Nephron (organoid): ENCODE measurements around the gene KSR1.

Experiments
- H3K27ac Mint-ChIP-seq, 3 experiments: 2 replicates each; pipeline ENCODE4 v1.8.0; 2020; ENCODE audit warnings: mixed read lengths in 3 of 3, mild to moderate bottlenecking in 2 of 3, moderate library complexity in 1 of 3
- H3K27me3 Mint-ChIP-seq: 2 replicates; pipeline ENCODE4 v1.8.0; 2021; ENCODE audit warnings: low read depth, mild to moderate bottlenecking, moderate library complexity, mixed read lengths
- H3K36me3 Mint-ChIP-seq: 2 replicates; pipeline ENCODE4 v1.8.0; 2020; ENCODE audit warnings: low read depth, mixed read lengths
- H3K4me1 Mint-ChIP-seq: 2 replicates; pipeline ENCODE4 v1.8.0; 2020; ENCODE audit warnings: mixed read lengths
- H3K4me3 Mint-ChIP-seq, 3 experiments: 2 replicates each; pipeline ENCODE4 v1.8.0; 2020; ENCODE audit warnings: mild to moderate bottlenecking in 3 of 3, mixed read lengths in 3 of 3, moderate library complexity in 2 of 3
- H3K9me3 Mint-ChIP-seq: 2 replicates; pipeline ENCODE4 v1.8.0; 2020; ENCODE audit warnings: mixed read lengths
- TF ChIP-seq, protein P1 (sequence below), 3 experiments: fragments of 200-600 bp; sonication (generic); IDR thresholded peaks; one replicate each; pipeline ENCODE4 v1.5.0; 2021; ENCODE audit warnings: antibody characterized with exemption in 3 of 3; ENCODE audit not compliant: unreplicated experiment in 3 of 3

KSR1 gene

DNA sequence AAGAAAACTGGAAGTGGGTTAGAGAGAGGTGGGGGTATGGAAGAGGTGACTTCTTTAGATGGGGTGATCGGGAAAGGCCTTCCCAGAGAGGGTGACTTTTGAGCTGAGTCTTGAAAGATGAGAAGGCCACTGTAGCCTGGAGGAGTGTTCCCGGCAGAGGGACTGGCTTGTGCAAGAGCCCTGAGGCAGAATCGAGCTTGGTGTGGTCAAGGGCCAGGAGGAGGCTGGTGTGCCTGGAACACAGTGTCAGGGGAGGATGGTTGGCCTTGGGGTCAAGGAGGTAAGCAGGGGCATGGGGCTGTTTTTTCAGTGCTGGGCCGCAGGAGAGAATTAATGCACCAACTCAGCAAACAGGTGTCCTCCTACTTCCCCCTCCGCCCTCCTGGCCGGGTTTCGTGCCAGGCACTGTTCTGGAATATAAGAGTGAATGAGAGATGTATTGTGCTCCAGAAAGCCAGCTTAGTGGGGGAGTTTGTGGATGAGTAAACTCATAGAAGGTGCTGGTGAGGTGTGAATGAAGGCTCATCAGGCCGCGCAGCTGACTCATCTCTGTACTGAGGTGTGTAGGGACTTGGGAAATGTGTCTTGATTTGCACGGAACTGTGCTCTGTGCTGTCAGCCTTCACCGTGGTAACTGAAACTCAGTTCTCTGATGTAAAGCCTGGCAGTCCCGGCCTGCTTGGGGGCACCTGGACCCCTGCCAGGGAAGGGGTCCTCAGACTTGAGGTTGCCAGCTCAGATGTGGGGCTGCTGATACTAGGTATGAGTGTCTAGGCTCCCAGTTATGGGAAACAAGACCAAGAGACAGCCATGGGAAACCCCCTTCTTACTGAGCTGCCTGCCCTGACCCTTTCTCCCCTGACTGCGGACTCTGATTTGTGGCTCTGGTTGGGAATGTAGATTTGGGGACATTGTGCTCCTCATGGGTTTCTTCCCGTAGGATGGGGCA, 15.3 kb downstream of the KSR1 start:
- no peak overlapping the region for H3K27ac Mint-ChIP-seq
- no peak overlapping the region for H3K4me3 Mint-ChIP-seq
- peaks cover 20% of the 10 kb centered on the region for H3K4me1 Mint-ChIP-seq
- H3K36me3 Mint-ChIP-seq = no peaks in the 10 kb centered on the region
- TF ChIP-seq, protein P1, sequence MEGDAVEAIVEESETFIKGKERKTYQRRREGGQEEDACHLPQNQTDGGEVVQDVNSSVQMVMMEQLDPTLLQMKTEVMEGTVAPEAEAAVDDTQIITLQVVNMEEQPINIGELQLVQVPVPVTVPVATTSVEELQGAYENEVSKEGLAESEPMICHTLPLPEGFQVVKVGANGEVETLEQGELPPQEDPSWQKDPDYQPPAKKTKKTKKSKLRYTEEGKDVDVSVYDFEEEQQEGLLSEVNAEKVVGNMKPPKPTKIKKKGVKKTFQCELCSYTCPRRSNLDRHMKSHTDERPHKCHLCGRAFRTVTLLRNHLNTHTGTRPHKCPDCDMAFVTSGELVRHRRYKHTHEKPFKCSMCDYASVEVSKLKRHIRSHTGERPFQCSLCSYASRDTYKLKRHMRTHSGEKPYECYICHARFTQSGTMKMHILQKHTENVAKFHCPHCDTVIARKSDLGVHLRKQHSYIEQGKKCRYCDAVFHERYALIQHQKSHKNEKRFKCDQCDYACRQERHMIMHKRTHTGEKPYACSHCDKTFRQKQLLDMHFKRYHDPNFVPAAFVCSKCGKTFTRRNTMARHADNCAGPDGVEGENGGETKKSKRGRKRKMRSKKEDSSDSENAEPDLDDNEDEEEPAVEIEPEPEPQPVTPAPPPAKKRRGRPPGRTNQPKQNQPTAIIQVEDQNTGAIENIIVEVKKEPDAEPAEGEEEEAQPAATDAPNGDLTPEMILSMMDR (IDR thresholded peaks at IDR 0.05; ENCODE audit: unreplicated experiment in 3 of 3) = no peak
- no peaks in the 10 kb centered on the region for H3K9me3 Mint-ChIP-seq
- no peaks in the 10 kb centered on the region for H3K27me3 Mint-ChIP-seq

DNA sequence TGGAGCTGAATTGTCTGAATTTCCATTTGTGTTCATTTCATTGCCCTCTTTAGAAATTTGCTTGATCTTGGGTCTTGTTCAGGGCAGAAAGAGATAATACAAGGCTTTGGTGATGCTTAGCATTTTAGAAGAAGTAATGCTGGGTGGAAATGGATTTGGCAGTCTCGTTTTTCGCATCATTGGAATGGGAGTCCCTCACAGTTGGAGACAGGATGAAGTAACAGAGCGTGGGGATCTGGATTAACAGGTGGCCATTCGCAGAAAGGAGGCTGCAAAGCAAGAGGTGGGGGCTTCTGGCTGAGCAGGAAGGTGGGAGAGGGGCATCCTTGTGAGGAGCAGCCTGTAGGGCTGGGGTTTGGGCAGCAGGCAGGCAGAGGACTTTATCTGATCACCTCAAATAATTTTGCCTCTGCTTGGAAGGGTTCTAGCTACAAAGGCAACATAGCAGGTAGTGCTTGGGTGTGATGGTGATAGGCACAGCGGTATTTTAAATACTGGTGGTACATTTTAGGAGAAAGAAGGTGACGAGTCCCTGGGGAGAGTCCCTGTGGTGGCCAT, 17.0 kb downstream of the KSR1 start:
- Mint-ChIP-seq H3K4me3 (no peak overlapping the region), H3K4me1 (peaks cover 15% of the 10 kb centered on the region), H3K27me3 (no peaks in the 10 kb centered on the region), H3K9me3 (no peaks in the 10 kb centered on the region), H3K36me3 (no peaks in the 10 kb centered on the region), H3K27ac (no peak overlapping the region)
- TF ChIP-seq, protein P1 (IDR thresholded peaks at IDR 0.05; ENCODE audit: unreplicated experiment in 3 of 3) = no peak

DNA sequence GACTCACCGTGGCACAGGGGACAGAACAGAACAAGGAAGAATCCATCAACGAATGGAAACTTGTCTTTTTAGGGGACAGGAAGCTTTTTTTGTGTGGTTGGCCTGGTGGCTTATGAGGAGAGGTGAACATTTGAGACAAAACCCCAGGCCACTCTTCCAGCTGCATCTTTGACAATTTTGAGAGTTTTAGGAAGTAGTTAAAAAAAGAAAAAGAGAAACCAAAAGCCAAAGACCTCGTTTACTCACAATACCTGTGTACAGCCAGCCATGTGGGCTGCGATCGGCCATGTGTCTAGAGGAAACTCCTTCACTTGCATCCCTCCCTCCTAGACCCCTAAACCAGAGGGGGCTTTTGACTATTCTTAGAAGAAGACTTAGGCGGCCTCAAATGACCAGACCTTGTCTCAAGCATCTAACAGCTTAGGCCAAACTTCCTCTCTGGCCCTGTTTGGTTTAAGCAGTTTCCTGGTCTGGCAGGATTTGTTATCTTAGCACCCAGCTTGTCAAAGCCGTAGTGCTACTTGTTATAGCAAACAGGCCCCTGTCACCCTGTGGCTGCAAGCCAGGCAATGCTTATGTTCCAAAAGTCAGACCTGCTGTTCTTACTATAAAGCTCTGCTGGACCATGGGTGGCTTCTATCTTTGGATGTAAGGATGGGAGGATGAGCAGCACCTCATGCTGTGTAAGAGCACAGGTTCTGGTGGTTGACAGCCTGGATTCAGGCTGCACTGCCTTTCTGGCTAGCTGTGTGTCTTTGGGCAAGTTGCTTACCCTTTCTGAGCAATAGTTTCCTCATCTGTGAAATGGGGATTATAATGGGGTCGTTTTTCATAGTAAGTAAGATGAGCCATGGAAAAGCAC, 17.7 kb downstream of the KSR1 start:
- no peaks in the 10 kb centered on the region for H3K36me3 Mint-ChIP-seq
- H3K9me3 Mint-ChIP-seq = no peaks in the 10 kb centered on the region
- no peak overlapping the region for H3K27ac Mint-ChIP-seq
- no peak overlapping the region for H3K4me3 Mint-ChIP-seq
- TF ChIP-seq, protein P1 (IDR thresholded peaks at IDR 0.05; ENCODE audit: unreplicated experiment in 3 of 3) = no peak
- H3K27me3 Mint-ChIP-seq = no peaks in the 10 kb centered on the region
- H3K4me1 Mint-ChIP-seq = peaks cover 15% of the 10 kb centered on the region

DNA sequence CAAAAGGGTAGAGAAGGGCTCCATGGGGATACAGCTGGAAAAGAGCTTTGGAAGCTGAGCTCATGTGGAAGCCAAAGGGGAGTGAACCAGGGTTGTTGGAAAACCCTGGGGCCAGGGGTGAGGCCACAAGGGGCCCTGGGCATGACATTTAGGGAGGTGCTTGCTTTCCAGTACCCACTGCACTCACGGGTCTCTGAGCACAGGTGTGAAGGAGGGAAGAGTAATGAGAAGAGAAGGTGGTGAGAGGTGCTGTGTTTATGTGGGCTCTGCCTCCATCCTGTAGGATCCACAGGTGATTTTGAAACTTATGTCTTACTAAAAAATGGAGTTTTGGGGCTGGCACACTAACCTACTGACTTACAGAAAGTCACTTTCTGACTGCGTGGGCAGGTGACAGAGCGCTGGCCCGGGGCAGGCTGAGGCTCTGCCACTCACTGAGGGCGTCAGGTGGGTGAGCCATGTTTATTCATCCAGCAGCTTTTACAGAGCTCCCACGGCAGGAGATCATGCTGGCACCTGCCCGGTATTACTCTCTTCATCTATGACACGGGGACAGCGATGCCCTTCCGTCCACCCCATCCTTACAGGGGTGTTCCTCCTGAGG, 18.9 kb downstream of the KSR1 start:
- H3K4me1 Mint-ChIP-seq = peaks cover 9% of the 10 kb centered on the region
- no peak overlapping the region for H3K4me3 Mint-ChIP-seq
- TF ChIP-seq, protein P1 (IDR thresholded peaks at IDR 0.05; ENCODE audit: unreplicated experiment in 3 of 3) = no peak
- H3K9me3 Mint-ChIP-seq = no peaks in the 10 kb centered on the region
- H3K27me3 Mint-ChIP-seq = no peaks in the 10 kb centered on the region
- H3K27ac Mint-ChIP-seq = no peak overlapping the region
- no peaks in the 10 kb centered on the region for H3K36me3 Mint-ChIP-seq

DNA sequence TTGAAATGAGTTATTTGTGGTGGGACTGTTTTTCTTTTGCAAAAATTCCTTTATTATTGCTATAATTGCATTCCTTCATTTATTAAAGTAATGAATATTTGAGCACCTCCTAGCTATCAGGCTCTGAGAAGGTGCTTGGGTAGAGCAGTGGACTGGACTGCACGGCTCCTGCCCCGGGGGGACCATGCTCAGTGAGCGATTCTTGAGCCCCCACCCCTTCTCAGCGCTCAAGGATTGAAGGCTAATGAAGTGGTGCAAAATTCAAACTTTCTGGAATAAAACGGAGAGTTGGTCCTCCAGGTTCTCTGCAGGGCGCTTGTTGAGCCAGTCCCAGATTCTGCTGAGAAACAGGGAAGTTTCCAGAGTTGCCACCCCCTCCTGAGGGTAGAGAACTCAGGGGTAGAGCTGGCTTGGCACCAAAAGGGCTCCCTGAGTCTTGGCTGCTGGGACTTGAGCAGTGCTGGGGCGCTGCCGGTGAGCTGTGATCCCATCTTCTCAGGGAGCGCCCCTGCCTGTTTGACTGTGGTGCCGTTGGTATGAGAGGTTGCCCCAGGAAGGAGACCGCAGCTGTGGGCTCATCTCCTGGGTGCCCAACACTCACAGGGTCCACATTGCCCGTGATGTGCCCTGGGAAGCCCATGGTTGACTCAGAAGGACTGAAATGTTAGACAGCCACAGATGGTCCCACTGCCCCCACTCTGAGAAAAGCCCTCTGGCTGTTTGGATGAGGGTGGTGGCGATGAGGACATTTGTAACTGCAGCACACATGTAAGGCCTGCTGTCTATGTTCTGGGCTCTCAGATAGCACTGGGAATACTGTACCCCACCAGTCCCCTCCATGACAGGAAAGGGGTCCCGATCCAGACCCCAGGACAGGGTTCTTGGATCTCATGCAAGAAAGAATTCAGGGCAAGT, 20.0 kb downstream of the KSR1 start:
- Mint-ChIP-seq H3K27ac (no peak overlapping the region), H3K9me3 (no peaks in the 10 kb centered on the region), H3K27me3 (no peaks in the 10 kb centered on the region), H3K36me3 (no peaks in the 10 kb centered on the region), H3K4me1 (peaks cover 9% of the 10 kb centered on the region), H3K4me3 (no peak overlapping the region)
- TF ChIP-seq, protein P1 (IDR thresholded peaks at IDR 0.05; ENCODE audit: unreplicated experiment in 3 of 3) = no peak
